Measurements from ENCODE around the gene DHCR7. TPM values are rescaled to one million over a fixed set of nuclear protein-coding genes. Genes with fewer than 3 reads are reported as not detected.

The DHCR7 gene
- total and polyA plus RNA-seq, 2 donors (not counting 1 experiment from before 2014, with no cell fraction given): 6.9 to 15.3 TPM

DNA sequence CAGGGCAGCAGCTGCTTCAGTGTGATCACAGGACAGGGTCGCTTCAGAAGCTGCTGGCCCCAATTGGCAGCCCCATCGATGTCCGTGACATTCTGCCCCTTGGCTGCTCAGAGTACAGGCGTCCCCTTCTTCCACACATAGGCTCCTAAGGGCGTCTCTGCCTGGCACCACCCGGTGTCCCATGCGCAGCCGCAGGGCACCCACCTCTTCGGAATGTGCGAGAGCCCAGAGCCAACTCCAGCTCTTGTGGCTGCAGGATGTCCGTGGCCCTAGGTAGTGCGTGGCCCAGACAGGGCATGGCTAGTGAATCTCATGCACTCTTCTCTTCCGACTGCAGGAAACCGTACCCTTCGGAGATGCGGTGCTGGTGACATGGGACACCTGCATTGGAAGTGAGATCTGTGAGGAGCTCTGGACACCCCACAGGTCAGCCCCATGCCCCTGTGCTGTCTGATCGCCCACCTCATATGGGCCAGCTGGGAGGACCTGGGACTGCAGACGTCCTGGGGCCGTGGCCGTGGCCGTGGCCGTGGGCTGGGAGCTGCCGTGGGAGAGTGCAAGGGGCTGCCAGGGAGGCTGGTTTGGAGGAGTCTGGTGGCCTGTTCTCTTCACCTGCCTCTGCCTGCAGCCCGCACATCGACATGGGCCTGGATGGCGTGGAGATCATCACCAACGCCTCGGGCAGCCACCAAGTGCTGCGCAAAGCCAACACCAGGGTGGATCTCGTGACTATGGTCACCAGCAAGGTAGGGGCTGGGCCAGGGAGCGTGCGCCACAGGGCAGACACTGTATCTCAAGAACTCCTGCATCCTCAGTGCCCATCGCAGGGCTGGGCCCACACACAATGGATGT is 25.0 kb upstream of the DHCR7 start:
- DNase-seq: no peak
- no peak overlapping the region for H3K4me2 ChIP-seq (replicated peaks; ENCODE audit: low read depth, low read length, poor library complexity, severe bottlenecking)

DNA sequence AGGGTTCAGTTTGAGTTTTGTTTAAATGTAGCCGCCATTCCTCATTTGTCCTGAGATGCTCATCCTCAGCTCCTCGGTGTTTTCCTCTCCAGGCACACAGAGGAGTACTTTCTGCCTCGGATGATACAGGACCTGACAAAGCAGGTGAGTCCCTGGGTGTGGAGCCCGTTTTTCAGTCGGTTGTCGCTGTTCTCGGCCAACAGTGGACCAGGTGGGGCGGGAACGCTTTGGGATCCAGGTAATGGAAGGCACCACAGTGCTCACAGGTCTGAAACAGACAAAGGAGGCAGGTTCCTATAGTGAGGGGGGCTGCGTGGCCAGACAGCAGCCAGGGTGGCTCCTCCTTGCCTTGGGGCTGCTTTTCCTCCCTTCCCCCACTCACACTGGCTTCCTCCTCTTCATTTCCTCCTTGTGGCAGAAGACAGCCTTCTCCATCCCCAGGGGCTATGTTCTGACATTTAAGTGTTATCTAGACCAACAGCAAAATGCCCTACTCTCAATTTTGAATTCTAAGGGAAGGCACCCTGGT is 24.2 kb upstream of the DHCR7 start:
- no peaks in the 10 kb centered on the region for H3K27me3 Mint-ChIP-seq
- ATAC-seq (ENCODE audit: low read depth): no peak

More for the DNA sequence above, 25.0 kb upstream of the DHCR7 start:
- intact Hi-C loops (cut with micrococcal nuclease): no loop called here
- POLR2A ChIA-PET: no interaction called here
- no peak overlapping the region for H3K4me3 Mint-ChIP-seq
- Histone ChIP-seq H3K36me3 (replicated peaks in 1 of 2; ENCODE audit: control extremely low read depth in 1 of 2, control insufficient read depth in 1 of 2, extremely low read depth in 1 of 2, insufficient read depth in 2 of 2, low read length in 1 of 2) (peaks cover 1 to 51% of the 10 kb centered on the region in 2 experiments), H3K4me1 (ENCODE audit: control insufficient read depth in 2 of 2, insufficient read depth in 2 of 2, low read length in 2 of 2) (no peaks in the 10 kb centered on the region), H3K9ac (ENCODE audit: low read length) (no peak overlapping the region), H3K4me3 (ENCODE audit: control extremely low read depth in 1 of 5, extremely low read depth in 1 of 5, insufficient read depth in 1 of 5, low read depth in 2 of 5, low read length in 4 of 5) (no peak overlapping the region), H3K79me2 (ENCODE audit: control insufficient read depth, insufficient read depth, low read length) (no peaks in the 10 kb centered on the region), H4K20me1 (ENCODE audit: control insufficient read depth, insufficient read depth, low read length, poor library complexity, severe bottlenecking) (no peaks in the 10 kb centered on the region), H2AFZ (ENCODE audit: insufficient read depth, low read depth, low read length, poor library complexity, severe bottlenecking) (no peak overlapping the region), H3K27me3 (replicated peaks in 1 of 4; ENCODE audit: control extremely low read depth in 1 of 4, control insufficient read depth in 3 of 4, insufficient read depth in 4 of 4, low read length in 3 of 4) (no peaks in the 10 kb centered on the region), H3K9me3 (ENCODE audit: control extremely low read depth in 1 of 3, control insufficient read depth in 2 of 3, insufficient read depth in 1 of 3, low read length in 2 of 3) (peaks cover 0 to 3% (median 0%) of the 10 kb centered on the region in 3 donors), H3K27ac (ENCODE audit: low read length in 2 of 2) (no peak overlapping the region)
- ATAC-seq (ENCODE audit: low read depth): no peak
- TF ChIP-seq, protein P1, sequence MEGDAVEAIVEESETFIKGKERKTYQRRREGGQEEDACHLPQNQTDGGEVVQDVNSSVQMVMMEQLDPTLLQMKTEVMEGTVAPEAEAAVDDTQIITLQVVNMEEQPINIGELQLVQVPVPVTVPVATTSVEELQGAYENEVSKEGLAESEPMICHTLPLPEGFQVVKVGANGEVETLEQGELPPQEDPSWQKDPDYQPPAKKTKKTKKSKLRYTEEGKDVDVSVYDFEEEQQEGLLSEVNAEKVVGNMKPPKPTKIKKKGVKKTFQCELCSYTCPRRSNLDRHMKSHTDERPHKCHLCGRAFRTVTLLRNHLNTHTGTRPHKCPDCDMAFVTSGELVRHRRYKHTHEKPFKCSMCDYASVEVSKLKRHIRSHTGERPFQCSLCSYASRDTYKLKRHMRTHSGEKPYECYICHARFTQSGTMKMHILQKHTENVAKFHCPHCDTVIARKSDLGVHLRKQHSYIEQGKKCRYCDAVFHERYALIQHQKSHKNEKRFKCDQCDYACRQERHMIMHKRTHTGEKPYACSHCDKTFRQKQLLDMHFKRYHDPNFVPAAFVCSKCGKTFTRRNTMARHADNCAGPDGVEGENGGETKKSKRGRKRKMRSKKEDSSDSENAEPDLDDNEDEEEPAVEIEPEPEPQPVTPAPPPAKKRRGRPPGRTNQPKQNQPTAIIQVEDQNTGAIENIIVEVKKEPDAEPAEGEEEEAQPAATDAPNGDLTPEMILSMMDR (IDR thresholded peaks at IDR 0.05): no peak
- no peak for TF ChIP-seq EZH2 (IDR thresholded peaks at IDR 0.05; ENCODE audit: borderline replicate concordance, insufficient read depth, low read depth, low read length, poor library complexity, severe bottlenecking)
- WGBS (ENCODE audit: insufficient coverage): 98% methylated on average over 33 of the region's 33 CpGs
- no peak overlapping the region for H3K27ac Mint-ChIP-seq
- no peaks in the 10 kb centered on the region for H3K9me3 Mint-ChIP-seq (ENCODE audit: insufficient read depth)
- no peaks in the 10 kb centered on the region for H3K4me1 Mint-ChIP-seq
- H3K27me3 Mint-ChIP-seq: no peaks in the 10 kb centered on the region
- CTCF ChIA-PET: no interaction called here

More for the DNA sequence above, 24.2 kb upstream of the DHCR7 start:
- TF ChIP-seq EZH2 (IDR thresholded peaks at IDR 0.05; ENCODE audit: borderline replicate concordance, insufficient read depth, low read depth, low read length, poor library complexity, severe bottlenecking): no peak
- TF ChIP-seq, protein P1 (IDR thresholded peaks at IDR 0.05): no peak
- Histone ChIP-seq H2AFZ (ENCODE audit: insufficient read depth, low read depth, low read length, poor library complexity, severe bottlenecking) (no peak overlapping the region), H3K4me3 (ENCODE audit: control extremely low read depth in 1 of 5, extremely low read depth in 1 of 5, insufficient read depth in 1 of 5, low read depth in 2 of 5, low read length in 4 of 5) (no peak overlapping the region), H4K20me1 (ENCODE audit: control insufficient read depth, insufficient read depth, low read length, poor library complexity, severe bottlenecking) (no peaks in the 10 kb centered on the region), H3K9ac (ENCODE audit: low read length) (no peak overlapping the region), H3K27me3 (replicated peaks in 1 of 4; ENCODE audit: control extremely low read depth in 1 of 4, control insufficient read depth in 3 of 4, insufficient read depth in 4 of 4, low read length in 3 of 4) (no peaks in the 10 kb centered on the region), H3K9me3 (ENCODE audit: control extremely low read depth in 1 of 3, control insufficient read depth in 2 of 3, insufficient read depth in 1 of 3, low read length in 2 of 3) (peaks cover 0 to 3% (median 0%) of the 10 kb centered on the region in 3 donors), H3K4me2 (replicated peaks; ENCODE audit: low read depth, low read length, poor library complexity, severe bottlenecking) (no peak overlapping the region), H3K4me1 (ENCODE audit: control insufficient read depth in 2 of 2, insufficient read depth in 2 of 2, low read length in 2 of 2) (no peaks in the 10 kb centered on the region), H3K36me3 (replicated peaks in 1 of 2; ENCODE audit: control extremely low read depth in 1 of 2, control insufficient read depth in 1 of 2, extremely low read depth in 1 of 2, insufficient read depth in 2 of 2, low read length in 1 of 2) (peaks cover 1 to 49% of the 10 kb centered on the region in 2 experiments), H3K79me2 (ENCODE audit: control insufficient read depth, insufficient read depth, low read length) (no peaks in the 10 kb centered on the region), H3K27ac (ENCODE audit: low read length in 2 of 2) (no peak overlapping the region)
- Mint-ChIP-seq H3K4me1 (no peaks in the 10 kb centered on the region), H3K9me3 (ENCODE audit: insufficient read depth) (no peaks in the 10 kb centered on the region), H3K4me3 (no peak overlapping the region), H3K27ac (no peak overlapping the region)
- ChIA-PET CTCF (no interaction called here), POLR2A (no interaction called here)
- DNase-seq: no peak
- 89% methylated on average over 10 of the region's 10 CpGs for WGBS (ENCODE audit: insufficient coverage)
- intact Hi-C loops (cut with micrococcal nuclease): no loop called here
